GM19328 (cell line): ENCODE results near the gene CMBL.
"Not testable (repeated sequence)": the region's sequence is repeated elsewhere in the genome, so short reads cannot be mapped to it uniquely, and the experiment has no call there.

ENCODE experiments used
- ATAC-seq: cut with Tn5 transposase; IDR thresholded peaks from one replicate; pipeline ENCODE4 v1.9.1; 2021; ENCODE audit warnings: mild to moderate bottlenecking, moderate library complexity; ENCODE audit not compliant: unreplicated experiment

Gene CMBL

GRCh38 chr5:10262121-10262774 is 45.5 kb downstream of the CMBL start:
- no peak for ATAC-seq

GRCh38 chr5:10261065-10261464 is 46.6 kb downstream of the CMBL start:
- ATAC-seq: no peak

GRCh38 chr5:10259899-10260298 is 47.8 kb downstream of the CMBL start:
- no peak for ATAC-seq

GRCh38 chr5:10257870-10258269 is 49.8 kb downstream of the CMBL start:
- no peak for ATAC-seq

DNA sequence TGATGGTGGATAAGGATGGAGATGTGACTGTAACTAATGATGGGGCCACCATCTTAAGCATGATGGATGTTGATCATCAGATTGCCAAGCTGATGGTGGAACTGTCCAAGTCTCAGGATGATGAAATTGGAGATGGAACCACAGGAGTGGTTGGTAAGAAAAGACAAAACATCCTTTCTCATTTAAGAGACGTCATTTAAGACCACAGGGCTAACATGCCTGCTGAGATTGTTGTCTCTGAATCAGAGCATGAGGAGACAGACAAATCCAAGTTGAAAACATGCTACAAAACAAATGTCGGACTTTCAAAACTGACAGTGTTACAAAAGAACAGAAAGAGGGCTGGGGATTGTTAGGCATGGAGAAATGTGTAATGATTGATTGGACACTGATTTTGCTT is 53.0 kb downstream of the CMBL start:
- ATAC-seq: no peak

- ATAC-seq: no peak
Observed at GRCh38 chr5:10253390-10253789, 54.3 kb downstream of the CMBL start.

GRCh38 chr5:10251405-10251804 is 56.3 kb downstream of the CMBL start:
- no peak for ATAC-seq

DNA sequence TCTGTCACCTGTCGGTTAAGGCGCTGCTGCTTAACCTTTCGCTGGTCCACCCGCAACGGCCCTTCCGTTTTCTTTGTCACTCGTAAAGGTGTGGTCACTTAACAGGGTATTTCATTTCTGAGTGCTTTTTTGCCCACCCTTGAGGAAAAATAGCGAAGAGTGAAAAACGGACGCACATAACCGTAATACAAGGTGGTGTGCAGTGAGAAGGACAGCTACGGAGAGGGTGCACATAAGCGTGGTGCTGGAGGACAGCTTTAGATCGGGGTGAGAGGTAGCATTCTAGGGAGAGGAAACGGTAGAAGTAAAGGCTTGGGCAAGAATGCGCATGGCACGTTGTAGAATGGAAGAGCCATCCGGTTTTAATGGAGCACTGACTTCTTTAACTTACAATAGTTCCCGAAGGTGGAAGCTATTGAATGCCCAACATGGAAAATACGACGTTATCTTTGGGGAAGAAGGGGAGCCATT is 56.9 kb downstream of the CMBL start:
- ATAC-seq: no peak

DNA sequence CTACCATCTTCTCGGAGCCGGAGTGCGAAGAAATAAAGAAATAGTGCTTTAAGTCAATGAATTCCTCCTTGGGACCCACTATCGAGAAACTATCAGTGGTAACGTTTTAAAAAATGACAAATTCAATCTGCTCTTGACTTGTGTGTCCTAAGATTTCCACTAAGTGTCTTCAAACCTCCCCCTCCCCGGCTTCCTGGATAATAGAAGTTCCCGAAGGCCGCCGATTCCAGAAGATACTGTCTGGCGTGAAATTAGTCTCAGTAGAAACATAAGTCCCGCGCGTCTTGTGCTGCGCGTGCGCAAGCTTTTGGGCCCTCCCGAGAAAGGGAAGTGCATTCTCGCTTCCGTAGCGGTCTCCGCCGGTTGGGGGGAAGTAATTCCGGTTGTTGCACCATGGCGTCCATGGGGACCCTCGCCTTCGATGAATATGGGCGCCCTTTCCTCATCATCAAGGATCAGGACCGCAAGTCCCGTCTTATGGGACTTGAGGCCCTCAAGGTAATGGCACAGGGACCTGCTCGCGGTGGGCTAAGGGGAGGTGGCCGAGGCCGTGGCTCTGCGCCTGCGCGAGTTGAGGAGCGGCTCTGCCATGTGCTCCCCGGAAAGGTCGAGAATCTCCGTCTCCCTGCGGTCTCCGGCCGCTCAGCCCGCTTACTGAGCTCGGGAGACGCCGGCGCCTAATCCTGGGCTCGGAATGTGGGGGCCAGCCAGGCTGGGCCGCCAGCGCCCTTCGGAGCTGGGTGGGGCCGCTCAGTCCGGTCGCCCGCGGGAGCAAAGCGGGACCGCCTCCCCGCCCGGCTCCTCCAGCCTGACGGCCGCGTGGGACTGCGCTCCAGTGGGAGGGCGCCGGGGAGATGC is 57.5 kb downstream of the CMBL start, which contains the start of gene CCT5:
CCT5 (plus strand) TSS at position 333 of the 858 bp plus-strand sequence; CDS start at position 394, 61 bp downstream.
- peak; percentile 80 for ATAC-seq

- peak; percentile 5 for ATAC-seq
Observed at GRCh38 chr5:10248378-10249260, 59.1 kb downstream of the CMBL start.

DNA sequence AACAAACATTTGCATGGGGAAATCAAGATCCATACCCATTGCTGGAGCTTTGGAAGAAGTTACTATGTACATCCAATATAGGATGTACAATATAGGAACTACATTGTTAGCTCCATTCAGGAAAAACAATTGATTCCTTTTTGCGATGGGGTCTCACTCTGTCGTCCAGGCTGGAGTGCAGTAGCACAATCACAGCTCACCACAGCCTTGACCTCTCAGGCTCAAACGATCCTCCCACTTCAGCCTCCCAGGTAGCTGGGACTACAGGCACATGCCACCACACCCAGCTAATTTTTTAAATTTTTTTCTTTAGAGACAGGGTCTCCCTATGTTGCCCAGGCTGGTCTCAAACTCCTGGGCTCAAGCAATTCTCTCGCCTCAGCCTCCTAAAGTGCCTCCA is 60.5 kb downstream of the CMBL start:
- not testable (repeated sequence) for ATAC-seq

DNA sequence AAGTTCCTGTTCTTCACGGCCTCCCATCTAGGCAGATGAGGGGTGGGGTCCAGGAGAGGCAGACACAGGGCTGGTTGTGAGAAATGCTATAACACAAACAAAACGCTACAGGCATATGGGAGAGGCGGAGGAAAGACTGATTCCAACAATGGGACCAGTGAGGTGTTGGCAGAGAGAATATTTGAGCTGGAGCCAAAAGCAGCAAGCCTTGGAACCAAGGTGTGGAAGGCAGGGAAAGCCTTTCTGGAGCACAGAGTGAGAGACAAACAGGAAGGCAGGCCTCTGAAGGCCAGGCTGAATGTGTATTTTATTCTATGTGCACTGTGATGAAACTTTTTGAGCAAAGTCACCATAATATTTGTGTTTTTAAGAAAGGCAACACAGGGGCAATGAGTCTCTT is 60.9 kb downstream of the CMBL start:
- no peak for ATAC-seq

GRCh38 chr5:10244342-10244944 is 63.3 kb downstream of the CMBL start:
- no peak for ATAC-seq

GRCh38 chr5:10243660-10244240 is 64.0 kb downstream of the CMBL start:
- ATAC-seq: no peak

DNA sequence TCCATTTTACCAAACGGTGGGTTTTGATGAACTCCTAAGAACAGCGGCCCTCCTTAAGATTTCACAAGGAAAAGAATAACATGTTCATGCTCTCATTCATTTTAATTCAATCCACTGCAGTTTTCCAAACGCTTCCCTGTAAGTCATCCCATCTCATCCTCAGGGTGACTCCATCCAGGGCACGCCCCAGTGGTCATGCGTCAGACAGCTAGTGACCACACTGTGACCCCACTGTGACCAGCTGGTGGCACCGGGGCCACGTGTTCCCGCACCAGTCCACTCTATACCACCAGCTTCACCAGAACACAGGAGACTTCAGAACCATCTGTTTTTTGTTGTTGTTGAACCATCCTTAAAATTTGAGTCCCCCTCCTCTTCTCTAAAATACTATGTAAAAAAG is 72.4 kb downstream of the CMBL start:
- no peak for ATAC-seq

DNA sequence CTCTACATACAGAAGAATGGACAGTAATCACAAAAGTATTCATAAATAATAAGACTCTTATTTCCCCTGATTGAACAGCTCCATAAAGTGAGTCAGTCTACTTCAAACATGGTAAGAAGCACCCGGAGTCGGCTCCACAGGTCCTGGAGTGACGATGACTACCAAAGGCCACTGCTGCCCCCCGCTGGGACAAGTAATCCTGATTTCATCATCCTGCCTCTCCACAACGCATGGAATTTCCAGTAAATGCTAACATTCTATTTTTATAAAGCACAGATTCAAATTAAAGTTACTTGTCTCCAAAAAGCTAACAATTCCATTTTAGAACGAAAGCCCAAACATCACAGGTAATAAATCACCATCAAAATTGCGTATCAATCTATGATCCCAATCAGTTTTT is 74.2 kb downstream of the CMBL start:
- no peak for ATAC-seq

- no peak for ATAC-seq
Observed at GRCh38 chr5:10233011-10233410, 74.7 kb downstream of the CMBL start.

DNA sequence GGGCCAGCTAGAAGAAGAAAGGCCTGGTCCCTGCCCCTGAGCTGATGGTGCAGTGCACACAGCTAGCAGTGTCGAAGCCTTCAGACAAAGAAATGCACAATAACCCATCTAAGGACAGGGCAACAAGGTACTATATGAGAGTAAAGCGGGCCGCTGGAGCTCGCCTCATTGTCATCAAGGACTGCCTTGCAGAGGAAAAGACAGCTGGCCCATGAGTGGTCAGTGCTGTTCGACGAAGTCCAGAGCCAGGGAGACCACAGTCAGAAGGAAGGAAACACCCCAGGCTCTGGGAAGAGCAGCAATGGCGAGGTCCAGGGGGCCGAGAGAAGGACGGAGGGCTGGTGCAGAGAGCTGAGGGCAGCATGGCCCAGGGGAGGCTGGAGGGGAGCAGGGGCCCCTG is 75.3 kb downstream of the CMBL start:
- ATAC-seq: no peak

DNA sequence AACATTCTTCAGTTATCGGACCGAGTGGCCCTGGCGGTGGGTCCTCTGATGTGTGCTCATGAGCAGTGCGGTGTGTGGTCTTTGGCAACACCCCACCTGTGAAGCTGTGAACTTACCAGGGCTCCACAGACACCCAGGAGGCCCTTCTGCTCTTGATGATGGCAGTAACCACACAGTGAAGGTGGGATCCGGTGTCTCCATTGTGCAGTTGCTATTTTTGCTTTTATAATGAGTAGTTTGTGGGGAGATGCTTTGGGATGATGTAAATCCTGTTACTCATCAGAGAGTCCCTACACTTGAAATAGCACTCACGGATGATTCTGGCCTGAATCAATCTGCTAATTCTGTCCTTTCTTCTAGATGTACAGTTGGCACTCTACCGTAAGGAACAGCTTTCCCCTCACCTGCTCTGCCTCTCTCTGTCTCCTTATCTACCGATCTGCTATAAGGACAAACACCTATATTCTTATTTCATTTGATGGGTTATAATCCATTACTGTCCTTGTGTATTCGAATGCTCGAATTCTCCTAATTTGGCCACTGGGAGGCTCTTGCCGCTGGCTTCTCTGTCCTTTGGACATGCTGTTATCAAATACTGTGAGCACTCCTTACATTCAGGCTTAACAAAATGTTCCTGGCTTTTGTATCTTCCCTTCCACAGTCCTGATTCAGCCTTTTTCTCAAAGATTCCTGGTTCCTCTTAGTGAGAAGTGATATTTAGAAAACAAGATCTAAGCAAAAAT is 78.2 kb downstream of the CMBL start:
- ATAC-seq: no peak

DNA sequence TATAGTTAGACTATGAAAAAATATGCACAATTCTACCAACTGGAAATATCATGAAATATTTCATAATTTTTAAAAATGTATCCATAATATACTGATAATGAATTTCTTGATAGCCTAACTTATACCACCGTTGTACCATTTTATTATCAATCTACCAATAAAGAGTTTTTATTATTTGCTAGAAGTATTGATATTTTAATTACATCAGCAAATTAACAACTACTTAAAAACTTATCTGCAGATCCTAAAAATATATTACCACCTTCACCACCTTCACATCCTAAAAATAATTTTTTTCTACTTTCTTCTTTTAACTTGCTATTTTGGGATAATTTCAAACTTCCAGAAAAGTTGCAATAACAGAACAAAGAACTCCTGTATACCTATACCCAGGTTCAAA is 79.4 kb downstream of the CMBL start:
- no peak for ATAC-seq
